GM18502 (cell line): ENCODE data around the gene ENOX1.
"Not testable (repeated sequence)": the region's sequence is repeated elsewhere in the genome, so short reads cannot be mapped to it uniquely, and the experiment has no call there.

Experiments used
- ATAC-seq: cut with Tn5 transposase; IDR thresholded peaks from one replicate; pipeline ENCODE4 v1.9.1; 2021; ENCODE audit warnings: mild to moderate bottlenecking; ENCODE audit not compliant: unreplicated experiment, poor library complexity

ENOX1 gene

DNA sequence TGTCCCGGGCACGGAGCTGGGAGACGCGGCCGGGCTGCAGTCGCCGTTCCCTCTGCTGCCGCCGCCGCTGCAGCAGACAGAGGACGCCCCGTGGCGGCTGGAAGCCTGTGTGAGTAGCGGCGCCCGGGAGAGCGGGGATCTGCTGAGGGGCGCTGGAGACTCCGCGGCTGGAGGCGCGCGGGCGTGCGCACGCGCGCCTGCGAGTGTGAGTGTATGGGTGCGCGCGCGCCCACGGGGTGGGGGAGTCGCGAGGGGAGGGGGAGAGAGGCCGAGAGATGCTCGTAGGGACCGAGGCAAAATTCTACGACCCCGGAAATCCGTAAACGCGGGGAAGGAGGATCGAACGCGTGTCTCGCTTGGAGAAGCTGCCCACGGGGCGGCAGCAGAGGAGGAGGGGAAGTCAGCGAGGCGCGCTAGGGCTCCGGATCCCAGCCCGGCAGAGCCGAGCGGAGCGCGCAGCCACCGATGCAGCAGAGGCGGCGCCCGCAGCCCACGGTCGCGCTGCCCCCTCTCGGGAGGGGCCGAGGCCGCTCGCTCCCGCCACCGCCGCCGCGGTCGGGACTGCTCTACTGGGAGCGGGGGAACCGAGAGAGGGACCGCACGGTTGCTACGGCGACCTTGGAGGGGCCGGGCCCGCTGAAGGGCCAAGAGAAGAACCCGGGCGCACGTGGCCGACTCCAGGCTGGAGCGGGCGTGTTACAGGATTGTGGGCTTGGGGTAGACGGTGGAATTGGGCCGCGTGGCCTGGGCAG lies at the start of gene ENOX1:
TSS of gene ENOX1 (minus strand) at position 207 of the 752 bp plus-strand sequence.
- peak; percentile 50 for ATAC-seq

DNA sequence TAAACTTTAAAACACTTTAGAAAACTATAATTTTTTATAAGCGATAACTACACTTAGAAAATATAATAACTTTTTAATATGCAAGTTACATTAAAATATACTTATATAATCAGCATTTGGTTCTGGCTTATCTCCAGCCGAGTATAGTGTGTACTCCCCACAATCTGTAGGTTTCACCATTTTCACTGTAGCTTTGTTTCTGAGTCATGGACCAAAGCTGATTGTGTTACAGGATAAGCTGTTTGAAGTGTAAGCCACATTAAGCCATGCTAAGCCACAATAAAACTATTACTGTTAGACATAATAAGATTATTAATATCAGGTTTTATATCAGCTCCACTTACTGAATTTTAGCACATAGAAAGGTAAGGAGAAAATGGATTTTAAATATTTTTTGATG lies 48.9 kb upstream of the ENOX1 start:
- no peak for ATAC-seq

- ATAC-seq, result no peak
Observed at GRCh38 chr13:43831088-43831487, 44.3 kb upstream of the ENOX1 start.

- no peak for ATAC-seq
Observed at GRCh38 chr13:43830497-43830881, 43.7 kb upstream of the ENOX1 start.

DNA sequence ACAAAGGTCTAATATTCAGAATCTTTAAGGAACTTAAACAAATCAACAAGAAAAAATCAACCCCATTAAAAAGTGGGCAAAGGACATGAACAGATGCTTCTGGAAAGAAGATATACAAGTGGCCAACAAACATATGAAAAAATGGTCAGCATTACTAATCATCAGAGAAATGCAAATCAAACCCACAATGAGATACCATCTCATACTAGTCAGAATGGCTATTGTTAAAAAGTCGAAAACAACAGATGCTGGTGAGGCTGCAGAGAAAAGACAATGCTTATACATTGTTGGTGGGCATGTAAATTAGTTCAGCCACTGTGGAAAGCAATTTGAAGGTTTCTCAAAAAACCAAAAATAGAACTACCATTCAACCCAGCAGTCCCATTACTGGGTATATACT lies 37.9 kb upstream of the ENOX1 start:
- not testable (repeated sequence) for ATAC-seq

DNA sequence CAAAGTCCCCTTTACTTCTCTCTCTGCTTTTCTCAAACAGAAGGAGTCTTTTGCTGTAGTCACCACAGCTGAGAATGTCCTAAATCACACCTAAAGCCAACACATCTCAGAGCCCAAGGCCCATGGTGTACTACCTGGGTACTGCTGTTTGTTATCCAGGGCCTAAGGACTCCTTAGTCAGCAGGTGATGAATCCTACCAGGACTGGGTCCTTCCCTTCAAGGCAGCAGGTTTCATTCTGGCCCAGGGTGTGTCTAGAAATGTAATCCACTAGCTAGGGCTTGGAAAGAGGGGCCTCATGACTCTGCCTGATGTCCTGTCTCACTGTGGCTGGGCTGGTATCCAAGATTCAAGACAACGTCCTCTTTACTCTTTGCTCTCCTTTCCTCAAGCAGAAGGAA lies 36.2 kb upstream of the ENOX1 start:
- no peak for ATAC-seq

DNA sequence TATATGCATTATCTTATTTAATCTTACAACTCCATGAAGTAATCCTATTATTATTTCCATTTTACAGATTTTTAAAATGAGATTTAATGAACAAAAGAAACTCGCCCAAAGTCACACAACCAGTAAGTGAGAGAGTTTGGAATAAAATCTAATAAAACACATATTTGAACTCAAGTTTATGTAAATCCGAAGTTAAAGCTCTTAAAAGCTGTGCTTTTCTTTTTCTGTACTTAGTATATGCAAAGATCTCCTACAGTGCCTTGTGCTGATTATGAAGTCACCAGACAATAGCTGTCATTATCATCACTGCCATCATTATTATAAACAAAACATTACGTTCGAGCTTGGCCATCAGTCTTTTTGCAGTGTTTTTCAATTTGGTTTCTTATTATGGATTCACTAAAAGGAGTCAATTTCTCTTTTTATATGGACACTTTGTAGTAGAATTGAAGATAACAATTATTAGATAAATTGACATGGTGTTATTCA lies 29.7 kb upstream of the ENOX1 start:
- no peak for ATAC-seq

DNA sequence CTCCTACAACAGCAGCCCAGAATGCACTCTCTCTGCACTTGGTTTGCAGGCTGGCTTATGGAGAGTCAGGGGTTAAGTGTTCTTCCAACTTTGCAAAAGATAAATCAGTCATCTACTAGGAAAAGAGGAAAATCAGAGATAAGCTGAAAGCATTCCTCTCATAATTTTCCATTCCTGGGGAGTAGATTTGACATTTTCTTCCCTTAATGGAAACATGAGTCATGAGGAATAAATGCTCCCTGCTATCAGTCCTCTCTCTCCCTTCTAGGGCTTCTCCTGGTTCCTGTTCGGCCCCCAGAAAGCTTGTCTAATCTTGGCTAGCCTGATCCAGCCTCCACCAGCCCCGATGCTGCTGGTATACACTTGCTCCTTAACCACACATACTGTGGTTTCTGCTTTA lies 28.4 kb upstream of the ENOX1 start:
- ATAC-seq, result no peak

GRCh38 chr13:43808676-43809075 lies 21.9 kb upstream of the ENOX1 start:
- ATAC-seq, result no peak

- ATAC-seq, result no peak
Observed at GRCh38 chr13:43805681-43806128, 18.9 kb upstream of the ENOX1 start.

GRCh38 chr13:43805071-43805468 lies 18.3 kb upstream of the ENOX1 start:
- no peak for ATAC-seq

DNA sequence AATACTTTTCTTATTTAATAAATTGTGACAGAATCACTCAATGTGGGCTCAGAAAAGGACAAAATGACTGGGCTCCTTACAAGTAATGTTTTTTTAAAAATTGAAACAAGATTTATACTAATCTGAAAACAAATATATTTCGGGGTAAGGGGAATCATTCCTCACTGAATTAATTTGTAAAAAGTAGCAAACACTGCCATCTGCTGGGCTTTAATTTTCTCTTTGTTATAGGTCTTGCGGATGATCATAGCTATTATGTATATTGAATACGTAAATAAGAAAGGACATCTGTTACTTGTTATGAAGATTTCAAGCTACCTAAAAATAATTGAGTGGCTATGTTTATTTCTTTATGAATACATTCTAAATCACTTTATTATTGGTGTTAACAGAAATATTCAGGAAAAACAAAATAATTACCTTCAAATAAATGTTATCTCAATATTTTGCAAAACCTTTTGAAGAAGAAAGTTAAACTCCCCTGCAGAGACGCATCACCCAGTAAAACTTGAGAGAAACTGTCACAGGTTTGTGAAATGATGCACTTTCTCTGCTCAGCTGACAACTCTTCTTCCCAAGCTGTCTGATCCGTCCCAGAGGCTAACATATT lies 17.8 kb upstream of the ENOX1 start:
- no peak for ATAC-seq

GRCh38 chr13:43802511-43802910 lies 15.7 kb upstream of the ENOX1 start:
- ATAC-seq, result no peak

GRCh38 chr13:43800828-43801227 lies 14.1 kb upstream of the ENOX1 start:
- ATAC-seq, result no peak

DNA sequence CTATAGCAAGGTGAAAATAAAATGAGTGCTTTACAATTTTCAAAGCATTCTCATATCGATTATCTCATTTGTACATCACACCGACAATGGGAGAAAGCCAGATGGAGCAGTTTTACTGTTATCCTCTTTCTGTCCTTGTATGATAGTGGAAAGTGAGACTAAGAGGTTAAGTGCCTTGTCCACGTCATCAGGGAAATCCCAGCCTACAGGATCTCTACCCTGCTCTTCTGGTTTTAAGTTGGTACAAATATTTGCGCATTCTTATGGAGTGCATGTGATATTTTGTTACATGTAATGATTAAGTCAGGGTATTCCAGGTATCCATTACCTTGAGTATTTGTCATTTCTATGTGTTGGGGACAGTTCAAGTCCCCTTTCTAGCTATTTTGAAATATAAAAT lies 12.4 kb upstream of the ENOX1 start:
- ATAC-seq, result no peak

DNA sequence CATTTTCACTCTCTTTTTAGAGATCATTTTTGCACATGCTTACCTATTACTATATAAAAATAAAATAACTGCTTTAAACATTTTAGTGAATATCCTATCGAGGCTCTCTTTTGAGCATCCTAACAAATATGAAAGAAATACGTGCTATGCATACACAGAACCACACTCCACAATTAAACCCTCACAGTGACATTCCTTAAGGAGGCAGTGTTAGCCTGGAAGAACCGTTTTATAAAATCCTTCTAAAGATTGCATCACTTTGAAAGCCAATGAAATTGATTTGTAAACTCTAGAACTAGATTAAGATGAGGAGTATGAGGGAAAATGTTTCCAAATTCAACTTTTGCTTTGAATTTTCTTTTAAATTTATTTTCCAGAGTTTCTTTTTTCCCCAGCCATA lies 11.1 kb upstream of the ENOX1 start:
- ATAC-seq, result no peak

GRCh38 chr13:43797159-43797558 lies 10.4 kb upstream of the ENOX1 start:
- no peak for ATAC-seq

GRCh38 chr13:43794416-43794815 lies 7.6 kb upstream of the ENOX1 start:
- no peak for ATAC-seq

- no peak for ATAC-seq
Observed at GRCh38 chr13:43792076-43792881, 5.5 kb upstream of the ENOX1 start.

DNA sequence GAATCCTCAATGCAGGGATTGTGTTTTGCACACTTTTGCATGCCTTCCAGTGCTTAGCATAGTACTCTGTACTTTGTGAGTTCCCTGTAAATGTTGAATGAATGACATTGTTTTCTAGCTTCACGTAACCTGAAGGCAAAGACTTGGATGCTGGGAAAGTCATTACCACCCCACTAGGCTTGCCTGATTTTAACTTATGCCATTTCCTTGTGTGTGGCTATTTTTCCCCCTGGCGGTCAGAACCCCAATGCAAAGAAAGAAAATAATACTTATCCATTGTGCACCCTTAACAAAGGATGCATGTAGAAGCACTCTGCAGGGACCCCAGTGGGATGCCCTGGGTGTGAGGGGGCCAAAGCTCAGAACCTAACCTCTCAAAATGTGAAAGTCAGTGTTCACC lies 1.2 kb upstream of the ENOX1 start:
- no peak for ATAC-seq

DNA sequence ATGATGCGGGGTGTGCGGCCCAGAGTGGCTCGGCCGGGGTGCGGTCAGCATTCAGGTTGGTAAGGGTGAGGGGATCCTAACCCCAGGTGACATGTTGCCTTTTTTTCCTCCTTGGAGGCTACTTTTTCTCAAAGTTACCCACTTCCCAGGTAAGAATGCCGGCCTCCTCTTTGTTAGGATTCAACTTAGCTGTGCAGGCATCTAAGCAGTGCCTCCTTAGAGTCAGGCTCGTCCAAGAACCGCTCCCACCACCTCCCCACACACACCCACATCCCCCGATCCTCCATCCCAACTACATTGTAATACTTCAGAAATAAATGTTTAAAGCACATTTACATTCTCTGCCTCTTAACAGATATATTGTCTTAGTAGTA lies 733 bp upstream of the ENOX1 start:
- no peak for ATAC-seq
